Urinary bladder (tissue), 4 donors: ENCODE results near the gene DRAXIN. TPM values are rescaled to one million over a fixed set of nuclear protein-coding genes. Genes with fewer than 3 reads are reported as not detected.

ENCODE experiments used
- DNase-seq: peaks from one replicate; pipeline ENCODE4 v3.0.0-alpha.2; 2015; ENCODE audit errors: extremely low spot score
- H3K27ac ChIP-seq: one replicate; pipeline ENCODE4 v1.5.1; 2013; ENCODE audit warnings: low read depth, mild to moderate bottlenecking, moderate library complexity
- H3K36me3 ChIP-seq: one replicate; pipeline ENCODE4 v1.6.1; 2013; ENCODE audit warnings: mild to moderate bottlenecking, moderate library complexity; ENCODE audit not compliant: insufficient read depth
- H3K4me1 ChIP-seq: one replicate; pipeline ENCODE4 v1.6.1; 2013; ENCODE audit warnings: mild to moderate bottlenecking, moderate library complexity; ENCODE audit not compliant: insufficient read depth
- H3K4me3 ChIP-seq: one replicate; pipeline ENCODE4 v1.5.1; 2013; ENCODE audit warnings: low read depth, low read length
- WGBS: extraction: QIAGEN DNeasy Blood & Tissue Kit; methylation state at CpG from one replicate; pipeline ENCODE4 v1.1.7; 2013; 5-methylcytosine and 5-hydroxymethylcytosine counted together
- polyA plus RNA-seq: library from polyadenylated mRNA; stranded (reverse); fragments of 200-250 nt; gene quantifications from one replicate; pipeline ENCODE4 v1.2.3, GENCODE V29; 2013
- total RNA-seq: library from RNA; depleted of rRNA; stranded (reverse); fragments of >200 nt; gene quantifications from one replicate; pipeline ENCODE4 v1.2.3, GENCODE V29; 2014
- donor health status: healthy with polysubstance abuse.
- donor health status: healthy.

Gene DRAXIN
- total and polyA plus RNA-seq, 2 donors, result 0.01 to 0.21 TPM

DNA sequence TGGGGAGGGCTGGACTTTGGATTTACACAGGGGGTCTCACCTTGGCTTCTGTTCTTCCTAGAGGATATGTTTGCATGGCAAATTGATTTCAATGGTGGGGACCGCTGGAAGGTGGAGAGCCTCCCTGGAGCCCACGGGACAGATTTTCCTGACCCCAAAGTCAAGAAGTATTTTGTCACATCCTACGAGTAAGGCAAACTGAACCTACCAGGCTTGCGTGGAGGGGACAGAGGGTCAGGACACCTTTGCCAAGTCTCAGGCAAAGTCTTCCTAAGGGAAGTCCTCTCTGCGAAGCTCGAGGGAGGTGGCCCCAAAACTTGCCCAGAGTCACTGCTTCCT, 20.3 kb upstream of the DRAXIN start:
- DNase-seq, result no peak
- Histone ChIP-seq H3K4me3 (no peak overlapping the region), H3K4me1 (no peaks in the 10 kb centered on the region), H3K36me3 (no peaks in the 10 kb centered on the region), H3K27ac (no peak overlapping the region)
- WGBS, result 87% methylated on average over 6 of the region's 6 CpGs

DNA sequence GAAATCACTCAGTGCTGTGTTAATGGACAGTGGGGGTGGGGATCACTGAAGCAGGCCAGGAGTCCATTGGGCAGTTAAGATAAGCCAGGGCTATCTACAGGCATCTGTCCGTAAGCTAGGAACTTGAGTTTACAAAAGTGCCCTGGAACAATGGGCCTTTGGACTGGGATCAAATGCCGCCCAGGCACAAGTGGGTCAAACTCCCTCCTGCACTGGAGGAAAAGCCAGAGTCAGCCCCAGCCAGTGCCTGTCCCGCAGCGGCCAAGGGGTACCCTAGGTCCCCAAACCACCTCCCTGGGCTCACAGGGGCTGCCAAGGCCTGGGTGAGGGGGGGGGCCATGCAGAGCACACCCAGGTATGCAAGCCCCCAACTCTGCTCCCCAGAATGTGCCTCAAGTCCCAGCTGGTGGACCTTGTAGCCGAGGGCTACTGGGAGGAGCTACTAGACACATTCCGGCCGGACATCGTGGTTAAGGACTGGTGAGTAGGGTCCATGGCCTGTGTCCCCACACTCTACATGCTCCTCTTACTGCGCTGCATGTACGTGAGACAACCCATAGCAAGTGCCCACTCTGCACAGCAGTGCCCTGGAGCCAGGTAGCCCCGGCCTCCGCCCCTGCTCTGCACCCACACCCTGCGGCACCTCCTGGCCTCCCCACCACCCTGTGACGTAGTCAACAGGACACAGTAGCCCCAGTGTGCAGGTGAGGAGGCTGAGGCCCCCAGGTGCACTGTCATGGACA, 19.8 kb upstream of the DRAXIN start:
- no peaks in the 10 kb centered on the region for H3K4me1 ChIP-seq
- no peak overlapping the region for H3K4me3 ChIP-seq
- H3K36me3 ChIP-seq, result no peaks in the 10 kb centered on the region
- no peak overlapping the region for H3K27ac ChIP-seq
- WGBS, result 89% methylated on average over 14 of the region's 14 CpGs
- no peak for DNase-seq

DNA sequence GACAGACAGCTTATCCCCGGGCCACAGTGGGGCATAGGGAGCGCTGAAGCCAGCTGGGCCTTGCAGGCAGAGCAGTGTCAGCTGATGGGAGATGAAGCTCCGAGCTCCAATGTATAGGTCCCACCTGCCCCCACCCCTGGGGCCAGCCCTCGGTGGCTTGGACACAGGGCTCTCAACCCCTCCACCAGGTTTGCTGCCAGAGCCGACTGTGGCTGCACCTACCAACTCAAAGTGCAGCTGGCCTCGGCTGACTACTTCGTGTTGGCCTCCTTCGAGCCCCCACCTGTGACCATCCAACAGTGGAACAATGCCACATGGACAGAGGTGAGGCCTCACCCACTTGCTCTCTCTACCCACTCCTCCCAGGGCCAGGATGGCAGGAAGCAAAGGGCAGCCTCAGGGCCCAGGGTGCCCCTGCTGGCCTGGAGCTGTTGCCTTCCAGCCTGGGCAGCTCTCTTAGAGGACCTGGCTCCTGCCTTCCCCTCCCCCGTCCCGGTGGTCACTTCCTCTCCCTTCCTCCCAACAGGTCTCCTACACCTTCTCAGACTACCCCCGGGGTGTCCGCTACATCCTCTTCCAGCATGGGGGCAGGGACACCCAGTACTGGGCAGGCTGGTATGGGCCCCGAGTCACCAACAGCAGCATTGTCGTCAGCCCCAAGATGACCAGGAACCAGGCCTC, 18.3 kb upstream of the DRAXIN start:
- WGBS, result 92% methylated on average over 14 of the region's 14 CpGs
- Histone ChIP-seq H3K27ac (no peak overlapping the region), H3K4me1 (no peaks in the 10 kb centered on the region), H3K36me3 (no peaks in the 10 kb centered on the region), H3K4me3 (no peak overlapping the region)
- DNase-seq, result no peak

DNA sequence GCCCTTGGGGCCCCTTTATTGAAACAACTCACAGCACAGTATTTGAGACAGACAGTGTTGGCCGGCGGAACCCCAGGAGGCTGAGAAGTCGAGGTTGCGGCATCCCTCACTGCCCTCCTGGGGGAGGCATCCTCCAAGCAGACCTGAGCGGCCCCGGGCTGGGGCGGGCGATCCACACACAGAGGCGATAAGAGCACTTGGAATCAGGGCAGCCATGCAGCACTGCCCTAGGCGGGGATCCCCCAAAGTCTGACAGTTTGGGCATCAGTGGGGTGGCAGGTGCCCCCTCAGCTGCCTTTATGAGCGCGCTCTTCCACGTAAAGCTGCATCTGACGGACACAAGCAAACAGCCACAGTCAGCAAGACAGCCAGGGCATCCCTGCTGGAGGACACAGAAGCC, 17.0 kb upstream of the DRAXIN start:
- Histone ChIP-seq H3K4me1 (no peaks in the 10 kb centered on the region), H3K4me3 (no peak overlapping the region), H3K36me3 (no peaks in the 10 kb centered on the region), H3K27ac (no peak overlapping the region)
- DNase-seq, result no peak
- WGBS, result 96% methylated on average over 14 of the region's 14 CpGs

DNA sequence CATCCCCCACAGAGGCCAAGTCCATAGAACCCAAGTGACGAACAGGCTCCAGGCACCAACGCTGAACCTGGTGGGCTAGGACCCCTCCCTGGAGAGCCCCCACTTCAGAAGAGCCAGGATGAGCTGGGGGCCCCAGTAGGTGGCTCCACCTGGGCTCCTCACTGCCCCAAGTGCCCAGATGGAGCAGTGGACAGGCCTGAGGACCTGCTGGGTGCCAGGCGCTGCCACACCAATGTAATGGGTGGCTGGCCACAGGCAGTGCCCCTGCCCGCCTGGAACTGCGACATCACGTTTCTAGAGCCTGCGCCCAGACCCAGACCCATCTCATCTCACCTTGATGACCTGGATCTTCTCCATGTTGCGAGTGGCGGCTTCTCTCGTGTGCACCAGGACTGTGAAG, 16.2 kb upstream of the DRAXIN start:
- no peak for DNase-seq
- H3K4me1 ChIP-seq, result no peaks in the 10 kb centered on the region
- 97% methylated on average over 10 of the region's 10 CpGs for WGBS
- no peak overlapping the region for H3K27ac ChIP-seq
- H3K36me3 ChIP-seq, result no peaks in the 10 kb centered on the region
- H3K4me3 ChIP-seq, result no peak overlapping the region

DNA sequence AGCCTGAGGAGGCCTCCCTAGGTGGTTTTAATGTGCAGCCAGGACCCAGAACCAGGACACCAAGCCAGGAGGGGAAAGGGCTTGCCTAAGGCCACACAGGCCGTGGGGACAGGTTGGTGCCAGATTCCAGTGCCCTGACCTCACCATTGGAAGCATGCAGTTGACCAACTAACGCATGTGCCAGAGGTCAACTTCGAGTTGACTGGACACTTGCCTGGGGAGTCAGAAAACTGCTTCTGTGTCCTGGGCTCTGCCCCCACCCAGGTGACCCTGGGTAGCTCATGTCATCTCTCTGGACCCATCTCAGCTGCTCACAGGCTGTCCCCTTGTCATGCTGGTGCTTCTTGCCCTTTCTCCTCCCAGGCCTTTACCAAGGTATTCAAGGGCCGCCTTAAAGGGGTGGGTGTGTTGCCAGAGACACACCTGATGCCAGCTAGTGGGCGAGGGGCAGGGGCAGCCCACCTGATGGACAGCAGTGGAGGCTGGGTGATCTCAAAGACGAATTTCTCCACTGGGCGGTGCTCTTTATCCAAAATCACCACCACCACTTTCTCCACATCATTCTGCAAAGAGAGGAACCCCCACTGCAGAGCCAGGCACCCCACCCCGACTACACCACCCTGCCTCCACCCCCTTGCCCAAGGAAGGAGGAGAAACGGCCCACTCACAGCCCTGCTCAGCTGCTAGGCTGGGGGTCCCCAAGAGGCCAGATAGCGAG, 15.0 kb upstream of the DRAXIN start:
- no peak for DNase-seq
- Histone ChIP-seq H3K36me3 (no peaks in the 10 kb centered on the region), H3K4me1 (no peaks in the 10 kb centered on the region), H3K4me3 (no peak overlapping the region), H3K27ac (no peak overlapping the region)
- 86% methylated on average over 10 of the region's 10 CpGs for WGBS

DNA sequence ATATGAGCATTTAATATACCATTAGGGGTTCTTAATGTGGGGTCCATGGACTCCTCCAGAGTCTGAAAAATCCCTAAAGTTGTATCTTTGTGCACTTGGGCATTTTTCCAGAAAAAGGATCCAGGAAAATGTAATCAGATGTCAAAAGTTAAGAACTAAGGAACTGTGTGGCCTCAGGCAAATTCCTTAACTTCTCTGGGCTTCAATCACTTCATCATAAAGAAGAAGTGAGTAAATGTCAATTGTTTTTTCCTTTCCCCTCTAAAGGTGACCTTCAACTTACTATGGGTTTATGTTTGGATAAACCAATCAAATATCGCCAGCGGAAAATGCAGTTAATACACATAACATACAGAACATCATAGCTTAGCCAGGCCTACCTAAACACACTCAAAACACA, 13.1 kb upstream of the DRAXIN start:
- Histone ChIP-seq H3K4me1 (peaks cover 2% of the 10 kb centered on the region), H3K36me3 (no peaks in the 10 kb centered on the region), H3K4me3 (no peak overlapping the region), H3K27ac (no peak overlapping the region)
- no peak for DNase-seq
- 100% methylated on average over 2 of the region's 2 CpGs for WGBS

DNA sequence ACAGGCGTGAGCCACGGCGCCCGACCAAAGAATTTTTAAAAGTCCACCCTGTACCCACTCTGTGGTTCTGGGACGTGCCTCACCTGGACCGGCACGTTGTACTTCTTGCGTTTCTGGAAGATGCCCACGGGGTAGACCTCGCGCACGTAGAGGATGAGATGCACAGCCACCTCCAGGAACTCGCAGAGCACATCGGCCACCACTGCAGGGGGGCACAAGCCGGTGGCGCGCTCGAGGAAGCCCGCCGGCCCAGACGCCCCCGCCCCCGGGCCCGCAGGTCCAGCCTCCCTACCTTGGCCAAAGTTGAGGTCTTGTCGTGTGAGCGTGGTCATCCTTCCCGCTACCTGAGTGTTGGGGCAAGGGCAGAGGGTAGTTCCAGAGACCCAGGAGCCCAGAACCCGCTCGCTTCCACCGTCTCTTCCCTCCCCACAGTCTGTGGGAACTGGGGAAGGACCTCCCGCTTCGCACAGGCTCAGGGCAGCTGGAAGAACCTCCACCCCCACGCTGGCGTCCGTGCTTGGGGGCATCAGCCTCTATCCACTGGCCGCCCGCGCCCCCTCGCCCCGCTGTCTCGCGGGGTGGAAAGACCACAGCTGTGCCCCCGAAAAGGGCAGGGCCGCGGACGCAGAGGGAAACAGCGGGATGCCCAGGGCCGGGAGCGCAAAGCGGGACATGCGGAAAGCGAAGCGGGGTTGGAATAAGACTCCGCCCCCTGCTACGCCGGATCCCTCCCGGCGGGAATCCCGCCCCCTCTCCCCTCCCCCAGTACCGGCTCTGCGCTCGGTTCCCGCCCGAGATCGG, 11.0 kb upstream of the DRAXIN start:
- Histone ChIP-seq H3K4me3 (peak overlapping the region; percentile 61), H3K4me1 (peaks cover 2% of the 10 kb centered on the region), H3K36me3 (no peaks in the 10 kb centered on the region), H3K27ac (peak overlapping the region; percentile 73)
- WGBS, result 4% methylated on average over 65 of the region's 65 CpGs
- no peak for DNase-seq

DNA sequence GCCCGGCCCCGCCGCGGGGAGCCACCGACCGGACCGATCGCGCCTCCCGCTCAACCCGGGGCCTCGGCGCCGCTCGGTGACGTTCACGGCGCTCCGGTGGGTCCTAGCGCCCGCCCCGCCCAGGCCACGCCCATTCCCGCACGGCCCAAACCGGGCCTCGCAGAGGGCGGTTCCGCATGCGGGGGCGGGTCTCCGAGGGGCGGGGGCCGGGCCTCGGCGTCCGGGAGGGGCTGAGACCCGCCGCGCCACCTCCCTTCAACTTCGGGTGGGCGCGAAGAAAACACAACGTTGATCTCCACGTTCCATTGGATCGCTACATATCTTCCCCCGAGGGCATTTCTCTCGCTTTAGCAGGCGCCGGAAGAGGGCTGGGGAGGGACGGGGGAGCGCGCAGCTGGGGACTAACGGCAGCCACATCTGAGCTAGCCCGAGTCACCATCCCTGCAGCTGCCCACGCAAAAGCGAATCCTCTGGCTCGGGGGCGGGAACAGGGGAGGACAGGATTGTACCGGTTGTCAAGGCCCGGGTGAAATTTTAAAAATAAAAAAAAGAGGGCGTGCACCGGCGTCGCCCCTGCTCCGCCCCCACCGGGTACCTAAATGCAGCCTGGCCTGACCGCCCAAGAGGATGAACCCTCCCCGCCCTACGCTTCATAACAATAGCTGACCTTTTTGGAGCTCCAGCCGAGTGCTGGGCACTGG, 10.3 kb upstream of the DRAXIN start, which contains the start of gene MAD2L2:
MAD2L2 (minus strand) TSS at position 78 of the 701 bp plus-strand sequence. CDS start 547 bp downstream, outside the sequence.
- Histone ChIP-seq H3K4me1 (peaks cover 2% of the 10 kb centered on the region), H3K4me3 (peak within 1 kb of the TSS; percentile 61), H3K36me3 (no peaks in the 10 kb centered on the region), H3K27ac (peak within 1 kb of the TSS; percentile 73)
- WGBS, result under 1% methylated on average over 71 of the region's 71 CpGs
- DNase-seq, result no peak

DNA sequence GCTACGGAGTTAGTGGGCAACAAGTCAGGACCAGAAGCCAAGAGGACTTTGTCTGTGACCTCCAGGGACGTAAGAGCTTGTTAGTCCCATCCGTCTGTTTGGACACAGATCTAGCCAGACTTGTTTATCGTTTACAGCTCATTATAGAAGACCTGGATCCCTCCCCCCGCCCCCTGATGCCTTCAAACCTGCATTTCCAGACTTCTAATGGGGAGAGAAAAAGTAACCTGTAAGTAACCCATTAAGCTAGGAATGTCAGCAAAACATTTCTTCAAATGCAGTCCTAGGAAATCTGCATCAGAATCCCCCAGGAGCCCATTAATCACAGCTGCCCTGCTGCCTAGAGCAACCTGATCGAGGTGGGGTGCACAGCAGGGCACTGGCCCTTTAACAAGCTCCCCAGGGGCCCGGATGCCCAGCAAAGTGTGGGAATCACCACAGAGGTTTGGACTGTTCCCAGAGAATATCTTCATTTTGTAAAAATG, 9.2 kb upstream of the DRAXIN start:
- 42% methylated on average over 7 of the region's 7 CpGs for WGBS
- DNase-seq, result no peak
- H3K27ac ChIP-seq, result no peak overlapping the region
- H3K36me3 ChIP-seq, result no peaks in the 10 kb centered on the region
- no peak overlapping the region for H3K4me3 ChIP-seq
- peaks cover 2% of the 10 kb centered on the region for H3K4me1 ChIP-seq

DNA sequence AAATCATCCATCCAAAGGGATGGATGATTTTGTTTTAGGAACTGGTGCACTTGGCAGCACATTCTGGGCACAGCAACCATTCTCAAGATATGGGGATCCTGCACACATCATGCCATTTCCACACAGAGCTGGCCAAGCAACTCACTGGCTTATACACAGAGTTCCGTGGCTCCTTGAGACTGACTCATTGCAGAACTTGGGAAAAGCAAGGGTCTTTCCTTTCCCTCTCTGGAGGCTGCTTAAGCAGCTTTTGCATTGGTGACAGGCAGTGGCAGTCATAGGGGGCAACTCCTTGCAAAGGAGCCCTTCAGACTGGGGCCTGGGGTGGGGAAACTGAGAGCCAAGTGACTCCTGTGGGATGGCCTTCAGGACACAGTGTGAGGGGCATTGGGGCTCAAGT, 8.7 kb upstream of the DRAXIN start:
- no peak overlapping the region for H3K4me3 ChIP-seq
- no peak for DNase-seq
- peaks cover 2% of the 10 kb centered on the region for H3K4me1 ChIP-seq
- H3K27ac ChIP-seq, result no peak overlapping the region
- 37% methylated on average over 1 of the region's 1 CpG for WGBS
- no peaks in the 10 kb centered on the region for H3K36me3 ChIP-seq

DNA sequence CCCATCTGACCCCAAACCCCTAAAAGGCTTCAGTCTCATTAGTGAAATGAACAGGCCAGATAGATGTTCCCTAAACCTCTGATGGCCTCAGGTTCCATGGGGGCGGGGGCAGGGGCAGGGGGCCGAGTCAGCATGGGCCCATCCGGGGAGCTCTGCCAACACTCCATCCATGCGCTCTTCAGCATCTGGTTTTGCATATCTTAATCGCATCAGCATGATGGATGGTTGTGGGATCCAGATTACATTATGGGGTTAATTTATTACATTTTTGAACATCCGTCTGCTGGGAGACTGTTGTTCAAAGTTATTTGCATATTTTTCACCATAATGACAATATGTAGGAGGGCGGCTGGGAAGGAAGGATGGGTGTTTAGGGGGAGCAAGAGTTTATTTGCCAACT, 7.4 kb upstream of the DRAXIN start:
- no peak overlapping the region for H3K4me3 ChIP-seq
- 51% methylated on average over 7 of the region's 7 CpGs for WGBS
- no peak for DNase-seq
- no peaks in the 10 kb centered on the region for H3K36me3 ChIP-seq
- H3K27ac ChIP-seq, result no peak overlapping the region
- H3K4me1 ChIP-seq, result peaks cover 2% of the 10 kb centered on the region
